GM12875 (cell line): ENCODE results near the gene NRP1.

ENCODE experiments used
- H3K4me3 ChIP-seq: one replicate; pipeline ENCODE4 v1.5.1; 2011; ENCODE audit warnings: low read depth, low read length, control low read depth
- CTCF ChIP-seq: IDR thresholded peaks from 2 replicates; pipeline ENCODE4 v1.5.1; 2011; ENCODE audit warnings: low read depth, mild to moderate bottlenecking, control low read depth, inconsistent platforms, low read length, moderate library complexity, borderline replicate concordance; ENCODE audit not compliant: insufficient read depth

Gene NRP1

GRCh38 chr10:33154590-33154989, 179.9 kb downstream of the NRP1 start:
- no peak for TF ChIP-seq CTCF
- no peak overlapping the region for H3K4me3 ChIP-seq

GRCh38 chr10:33153968-33154327, 180.5 kb downstream of the NRP1 start:
- no peak for TF ChIP-seq CTCF
- H3K4me3 ChIP-seq: no peak overlapping the region

- no peak overlapping the region for H3K4me3 ChIP-seq
- TF ChIP-seq CTCF: no peak
Measured at GRCh38 chr10:33153251-33153967, 181.1 kb downstream of the NRP1 start.

GRCh38 chr10:33152750-33153149, 181.7 kb downstream of the NRP1 start:
- no peak for TF ChIP-seq CTCF
- no peak overlapping the region for H3K4me3 ChIP-seq

- no peak for TF ChIP-seq CTCF
- no peak overlapping the region for H3K4me3 ChIP-seq
Measured at GRCh38 chr10:33152146-33152545, 182.3 kb downstream of the NRP1 start.

- H3K4me3 ChIP-seq: no peak overlapping the region
- TF ChIP-seq CTCF: no peak
Measured at GRCh38 chr10:33151344-33151864, 183.1 kb downstream of the NRP1 start.

GRCh38 chr10:33150889-33151288, 183.6 kb downstream of the NRP1 start:
- TF ChIP-seq CTCF: no peak
- H3K4me3 ChIP-seq: no peak overlapping the region
